HEK293T (cell line): ENCODE results near the gene STX18.

Experiments
- ARNT ChIP-seq: fragments of 450-650 bp; IDR thresholded peaks from 2 replicates; pipeline ENCODE4 v1.6.1; 2017; ENCODE audit warnings: mild to moderate bottlenecking
- BHLHE40 ChIP-seq: fragments of 450-650 bp; IDR thresholded peaks from 2 replicates; pipeline ENCODE4 v1.6.1; 2016; ENCODE audit warnings: mild to moderate bottlenecking, moderate library complexity, borderline replicate concordance
- FOXK2 ChIP-seq: fragments of 450-650 bp; IDR thresholded peaks from 2 replicates; pipeline ENCODE4 v1.6.1; 2016; ENCODE audit warnings: mild to moderate bottlenecking
- HDGF ChIP-seq: fragments of 450-650 bp; IDR thresholded peaks from 2 replicates; pipeline ENCODE4 v1.6.1; 2017; ENCODE audit warnings: antibody characterized with exemption, borderline replicate concordance
- SUZ12 ChIP-seq: fragments of 450-650 bp; IDR thresholded peaks from 2 replicates; pipeline ENCODE4 v1.6.1; 2016; ENCODE audit warnings: mild to moderate bottlenecking

- TF ChIP-seq SUZ12 (no peak), BHLHE40 (no peak), ARNT (no peak), FOXK2 (no peak), HDGF (no peak)
Observed at GRCh38 chr4:4388311-4388790, 153.5 kb downstream of the STX18 start.
